Lower leg skin (tissue), 4 donors: ENCODE measurements around the gene SLC44A5. TPM values are rescaled to one million over a fixed set of nuclear protein-coding genes. Genes with fewer than 3 reads are reported as not detected.

ENCODE experiments used
- DNase-seq, 2 donors: peaks; one replicate each; pipeline ENCODE4 v3.0.0-alpha.2; 2019; ENCODE audit warnings: low spot score in 2 of 2
- H3K4me3 ChIP-seq: fragments of 200-600 bp; sonication (generic); 2 replicates; pipeline ENCODE4 v1.5.1; 2017; ENCODE audit warnings: mild to moderate bottlenecking, low read depth; ENCODE audit not compliant: poor library complexity, severe bottlenecking
- CTCF ChIP-seq, 3 donors: fragments of 450-650 bp; IDR thresholded peaks; one replicate each; pipeline ENCODE4 v1.5.1; 2016; ENCODE audit warnings: antibody characterized with exemption in 3 of 3, mild to moderate bottlenecking in 3 of 3, moderate library complexity in 2 of 3
- POLR2A ChIP-seq, 2 donors: fragments of 450-650 bp; IDR thresholded peaks; one replicate each; pipeline ENCODE4 v1.6.1; 2016 to 2017; ENCODE audit warnings: antibody characterized with exemption in 2 of 2, mild to moderate bottlenecking in 1 of 2, moderate library complexity in 1 of 2
- WGBS, 2 donors: methylation state at CpG; one replicate each; pipeline ENCODE4 v1.1.5; 2018; 5-methylcytosine and 5-hydroxymethylcytosine counted together
- intact Hi-C: fragments of 100-400 bp; cut with DNase I; formaldehyde crosslinking; loops from one replicate; pipeline ENCODE4 v1.15.0; 2023; ENCODE audit warnings: low total_unique reads
- total RNA-seq, 4 donors: library from RNA; depleted of rRNA; stranded (reverse); fragments of >200 nt; gene quantifications; one replicate each; pipeline ENCODE4 v1.1.0, GENCODE V29; 2016

The SLC44A5 gene
- total RNA-seq, 4 donors from 2014 or later, result 0.39 to 25.4 (median 7.7) TPM

GRCh38 chr1:75293270-75293669, 317.6 kb downstream of the SLC44A5 start:
- WGBS, 2 donors, result 71 to 73% methylated on average over 4 of the region's 4 CpGs
- no peak for DNase-seq
- no peak overlapping the region for H3K4me3 ChIP-seq
- TF ChIP-seq CTCF (IDR thresholded peaks at IDR 0.05) (no peak), POLR2A (IDR thresholded peaks at IDR 0.05) (no peak)
- intact Hi-C loops, result no loop called here

- DNase-seq, result no peak
- intact Hi-C loops, result no loop called here
- no peak overlapping the region for H3K4me3 ChIP-seq
- WGBS, 2 donors, result 39 to 49% methylated on average over 3 of the region's 3 CpGs
- no peak for TF ChIP-seq POLR2A (IDR thresholded peaks at IDR 0.05)
- TF ChIP-seq CTCF (IDR thresholded peaks at IDR 0.05), result no peak
These were observed 318.9 kb downstream of the SLC44A5 start for GRCh38 chr1:75292013-75292412.

GRCh38 chr1:75276385-75276784, 334.5 kb downstream of the SLC44A5 start:
- intact Hi-C loops, result no loop called here
- no peak for DNase-seq

GRCh38 chr1:75275631-75276030, 335.3 kb downstream of the SLC44A5 start:
- intact Hi-C loops, result no loop called here
- no peak overlapping the region for H3K4me3 ChIP-seq
- no peak for TF ChIP-seq POLR2A (IDR thresholded peaks at IDR 0.05)
- no peak for TF ChIP-seq CTCF (IDR thresholded peaks at IDR 0.05)
- no peak for DNase-seq
- WGBS, 2 donors, result 56 to 65% methylated on average over 1 of the region's 1 CpG

More at GRCh38 chr1:75276385-75276784, 334.5 kb downstream of the SLC44A5 start:
- H3K4me3 ChIP-seq, result no peak overlapping the region
- WGBS, 2 donors, result 69 to 71% methylated on average over 1 of the region's 1 CpG
- TF ChIP-seq POLR2A (IDR thresholded peaks at IDR 0.05), result no peak
- no peak for TF ChIP-seq CTCF (IDR thresholded peaks at IDR 0.05)

- no peak for DNase-seq
- intact Hi-C loops, result no loop called here
- H3K4me3 ChIP-seq, result no peak overlapping the region
- TF ChIP-seq CTCF (IDR thresholded peaks at IDR 0.05) (no peak), POLR2A (IDR thresholded peaks at IDR 0.05) (no peak)
These were observed 335.9 kb downstream of the SLC44A5 start for GRCh38 chr1:75274920-75275506.

- no peak overlapping the region for H3K4me3 ChIP-seq
- intact Hi-C loops, result no loop called here
- 78 to 88% methylated on average over 2 of the region's 2 CpGs for WGBS, 2 donors
- no peak for TF ChIP-seq POLR2A (IDR thresholded peaks at IDR 0.05)
- no peak for TF ChIP-seq CTCF (IDR thresholded peaks at IDR 0.05)
- DNase-seq, result no peak
These were observed 337.8 kb downstream of the SLC44A5 start for GRCh38 chr1:75273110-75273509.
